Adrenal gland (tissue), 5 donors: ENCODE data around the gene PRICKLE2.

Experiments used
- CTCF ChIP-seq, 6 experiments: fragments of 450-650 bp in 4 of 6; fragments of 200-600 bp in 2 of 6; sonication (generic) in 1 of 6; IDR thresholded peaks; 1 replicate in 5 of 6; 2 replicates in 1 of 6; pipeline versions ENCODE4 v1.5.1 to v1.8.0; 2016 to 2021; ENCODE audit warnings: antibody characterized with exemption in 6 of 6, mild to moderate bottlenecking in 2 of 6, moderate library complexity in 1 of 6
- POLR2A ChIP-seq, 2 donors: fragments of 450-650 bp; IDR thresholded peaks; one replicate each; pipeline ENCODE4 v1.6.1; 2017; ENCODE audit warnings: antibody characterized with exemption in 2 of 2, mild to moderate bottlenecking in 2 of 2, moderate library complexity in 1 of 2
- donor health status: DM: no; HTN: no; CAD: no.

GRCh38 chr3:64221571-64222257 lies 3.6 kb downstream of the PRICKLE2 start:
- no peak for TF ChIP-seq POLR2A (IDR thresholded peaks at IDR 0.05)
- TF ChIP-seq CTCF (IDR thresholded peaks at IDR 0.05): no peak
